IPS-11a (cell line): ENCODE results near the gene PRDM2.
A peak's percentile ranks its signal among the peaks of the same experiment; 100 is the strongest.

Experiments
- H3K4me3 ChIP-seq: one replicate; pipeline ENCODE4 v1.5.1; 2013; ENCODE audit warnings: low read depth, low read length, control low read depth

PRDM2 gene

DNA sequence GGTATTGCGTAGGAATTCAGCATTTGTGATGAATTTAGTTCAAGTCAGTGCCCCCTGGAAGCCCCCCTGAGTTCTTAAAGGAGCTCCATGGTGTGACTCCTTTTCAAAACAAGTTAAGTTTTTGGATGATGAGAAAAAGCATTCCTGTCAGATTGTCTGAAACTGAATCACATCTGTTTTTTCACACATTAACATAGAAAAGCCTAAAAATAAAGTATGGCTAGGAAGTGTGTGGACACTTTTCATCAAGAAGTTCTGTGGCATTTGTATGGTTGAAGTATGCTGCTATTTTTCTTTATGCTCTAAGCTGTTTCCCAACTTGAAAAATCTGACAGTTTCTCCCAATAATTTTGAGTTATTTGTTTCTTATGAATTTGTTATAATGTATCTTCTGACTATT is 33.7 kb downstream of the PRDM2 start:
- H3K4me3 ChIP-seq, result no peak overlapping the region

- H3K4me3 ChIP-seq, result no peak overlapping the region
These were observed 35.4 kb downstream of the PRDM2 start for GRCh38 chr1:13735168-13735930.

DNA sequence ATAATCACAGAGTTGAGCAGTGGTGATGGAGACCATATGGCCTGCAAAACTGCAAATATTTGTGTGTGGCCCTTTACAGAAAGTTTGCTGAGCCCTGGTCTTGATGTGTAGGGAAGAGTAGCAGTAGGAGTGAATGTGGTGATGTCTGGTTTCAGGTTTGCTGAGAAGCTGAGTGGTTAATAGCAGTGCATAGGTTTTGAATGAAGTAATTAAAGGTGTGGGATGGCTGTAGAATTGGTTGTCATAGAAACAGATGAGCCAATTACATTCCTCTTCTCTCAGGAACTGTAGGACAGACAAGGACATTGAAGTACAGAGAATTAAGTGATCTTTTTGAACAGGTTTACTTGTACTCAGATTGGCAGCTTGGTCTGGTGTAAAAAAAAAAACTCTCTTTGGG is 37.4 kb downstream of the PRDM2 start:
- H3K4me3 ChIP-seq, result no peak overlapping the region

GRCh38 chr1:13746342-13746741 is 46.4 kb downstream of the PRDM2 start:
- no peak overlapping the region for H3K4me3 ChIP-seq

GRCh38 chr1:13748610-13749505 is 48.9 kb downstream of the PRDM2 start:
- peak overlapping the region; percentile 69 for H3K4me3 ChIP-seq

GRCh38 chr1:13749543-13750341 is 49.8 kb downstream of the PRDM2 start:
- peak overlapping the region; percentile 76 for H3K4me3 ChIP-seq

DNA sequence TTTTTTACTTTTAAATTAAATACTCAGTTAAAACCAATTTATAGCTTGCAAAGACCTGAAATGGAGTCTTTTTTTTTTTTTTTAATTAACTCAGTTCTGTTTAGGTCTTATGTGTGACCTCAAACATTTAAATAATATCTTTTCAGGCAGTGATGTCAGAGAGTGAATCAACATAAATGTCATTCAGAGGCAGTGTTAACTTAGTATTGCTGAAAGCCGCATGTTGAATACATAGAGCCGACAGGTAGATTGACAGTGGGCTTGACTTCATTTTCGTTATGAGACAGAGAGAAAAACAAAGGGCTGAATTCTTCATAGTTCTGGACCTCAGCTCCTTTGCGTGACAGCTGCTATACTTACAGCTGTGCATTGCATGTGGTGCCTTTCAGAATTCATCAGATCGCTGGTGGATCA is 51.5 kb downstream of the PRDM2 start:
- H3K4me3 ChIP-seq, result no peak overlapping the region

- no peak overlapping the region for H3K4me3 ChIP-seq
These were observed 52.0 kb downstream of the PRDM2 start for GRCh38 chr1:13751985-13752384.

DNA sequence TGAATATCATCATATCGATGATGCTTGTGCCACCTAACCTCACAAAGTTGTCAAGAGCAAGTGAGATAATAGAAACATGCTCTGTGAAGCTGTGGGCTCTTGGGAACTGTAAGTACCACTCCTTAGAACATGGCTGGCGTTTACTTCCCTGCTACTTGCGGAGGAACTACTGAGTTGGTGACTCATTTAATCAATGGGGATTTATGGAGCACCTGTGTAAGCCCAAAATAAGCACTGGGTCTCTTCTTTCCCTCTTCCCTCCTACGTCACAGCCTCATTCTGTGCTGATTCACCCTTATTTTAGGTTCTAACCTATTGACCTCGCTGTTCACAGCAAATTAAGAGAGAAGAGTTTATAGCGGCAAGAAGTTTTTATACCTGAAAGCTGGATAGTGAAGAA is 52.9 kb downstream of the PRDM2 start:
- no peak overlapping the region for H3K4me3 ChIP-seq

- H3K4me3 ChIP-seq, result no peak overlapping the region
These were observed 53.8 kb downstream of the PRDM2 start for GRCh38 chr1:13753636-13754402.

GRCh38 chr1:13754510-13755103 is 54.6 kb downstream of the PRDM2 start:
- H3K4me3 ChIP-seq, result no peak overlapping the region

- no peak overlapping the region for H3K4me3 ChIP-seq
These were observed 56.7 kb downstream of the PRDM2 start for GRCh38 chr1:13756557-13757315.

DNA sequence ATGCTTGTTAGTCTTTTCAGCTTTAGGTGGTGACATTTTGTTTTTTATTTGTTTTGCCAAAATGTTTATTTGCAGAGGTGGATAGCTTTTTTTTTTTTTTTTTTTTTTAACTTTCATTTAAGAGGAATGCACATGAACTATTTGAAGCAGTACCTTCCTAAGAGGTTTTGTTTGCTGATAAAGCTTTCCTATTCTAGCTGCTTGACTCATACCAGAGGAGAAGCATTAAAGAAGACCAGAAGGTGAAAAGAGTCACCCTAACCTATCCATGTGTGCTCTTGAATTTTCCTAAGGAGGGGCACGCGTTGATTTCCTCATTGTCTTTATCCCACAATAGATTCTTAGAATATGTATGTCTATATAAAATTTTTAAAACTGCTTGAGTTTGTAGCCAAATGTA is 57.7 kb downstream of the PRDM2 start:
- no peak overlapping the region for H3K4me3 ChIP-seq

DNA sequence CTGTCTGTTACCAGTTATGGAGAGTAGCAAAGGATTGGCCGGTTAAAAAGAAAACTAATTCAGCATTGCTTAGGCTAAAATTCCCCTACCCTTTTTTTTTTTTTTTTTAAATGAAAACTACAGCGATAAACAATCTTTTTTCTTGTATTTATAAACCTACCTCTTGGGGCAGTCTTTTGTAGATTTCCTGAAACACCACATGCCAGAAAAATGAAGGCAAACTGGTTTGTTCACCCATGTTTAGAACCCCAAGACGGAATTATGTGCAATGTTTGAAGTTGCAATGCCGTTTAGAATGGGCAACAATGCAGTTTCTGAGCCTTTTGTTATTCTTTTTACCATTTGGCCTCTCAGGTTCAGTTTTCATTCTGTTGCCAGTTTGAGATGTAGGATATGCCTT is 59.1 kb downstream of the PRDM2 start:
- no peak overlapping the region for H3K4me3 ChIP-seq

GRCh38 chr1:13760340-13760739 is 60.4 kb downstream of the PRDM2 start:
- no peak overlapping the region for H3K4me3 ChIP-seq

DNA sequence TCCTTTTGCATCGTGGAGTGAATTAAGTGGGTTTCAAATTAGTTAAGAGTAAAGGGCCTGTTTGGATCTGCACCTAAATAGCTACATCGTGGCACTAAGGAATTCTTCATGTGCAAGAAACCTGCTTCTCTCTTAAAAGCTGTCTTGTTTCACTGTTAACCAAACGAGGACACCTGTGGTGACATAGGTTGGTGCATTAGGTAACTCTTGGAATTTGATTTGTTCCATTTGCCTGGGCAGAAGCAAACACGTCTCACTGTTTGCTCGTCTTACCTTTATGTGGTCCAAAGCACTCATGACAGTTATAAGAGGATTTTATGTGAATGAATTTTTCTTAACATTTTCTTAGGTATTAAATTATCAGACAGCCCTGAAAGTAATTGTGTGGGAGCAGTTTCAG is 60.9 kb downstream of the PRDM2 start:
- H3K4me3 ChIP-seq, result no peak overlapping the region

GRCh38 chr1:13761883-13762282 is 61.9 kb downstream of the PRDM2 start:
- H3K4me3 ChIP-seq, result no peak overlapping the region

- H3K4me3 ChIP-seq, result no peak overlapping the region
These were observed 62.7 kb downstream of the PRDM2 start for GRCh38 chr1:13762642-13763041.

GRCh38 chr1:13763222-13763621 is 63.2 kb downstream of the PRDM2 start:
- H3K4me3 ChIP-seq, result no peak overlapping the region
